T-helper 22 cell (primary cell): ENCODE measurements around the gene MEGF8.

Source experiments
- DNase-seq: peaks from one replicate; pipeline ENCODE4 v3.0.0-alpha.2; 2020; ENCODE audit warnings: low read depth

Gene MEGF8

GRCh38 chr19:42306646-42307045 lies 18.8 kb upstream of the MEGF8 start:
- no peak for DNase-seq

- DNase-seq = no peak
Observed at GRCh38 chr19:42309686-42310085, 15.7 kb upstream of the MEGF8 start.

GRCh38 chr19:42311657-42312056 lies 13.8 kb upstream of the MEGF8 start:
- no peak for DNase-seq

- DNase-seq = no peak
Observed at GRCh38 chr19:42312370-42312769, 13.1 kb upstream of the MEGF8 start.

GRCh38 chr19:42313096-42313839 lies 12.2 kb upstream of the MEGF8 start, which contains the start of gene TMEM145:
Gene TMEM145 (plus strand): TSS chr19:42313309. CDS start chr19:42313377, 68 bp downstream.
- no peak for DNase-seq

- no peak for DNase-seq
Observed at GRCh38 chr19:42313840-42314755, 11.3 kb upstream of the MEGF8 start.

GRCh38 chr19:42315024-42315423 lies 10.4 kb upstream of the MEGF8 start:
- DNase-seq = no peak

- DNase-seq = no peak
Observed at GRCh38 chr19:42316223-42317211, 8.9 kb upstream of the MEGF8 start.

- no peak for DNase-seq
Observed at GRCh38 chr19:42317535-42317934, 7.9 kb upstream of the MEGF8 start.

GRCh38 chr19:42322305-42322704 lies 3.1 kb upstream of the MEGF8 start:
- DNase-seq = no peak

- DNase-seq = no peak
Observed at GRCh38 chr19:42323473-42323851, 2.0 kb upstream of the MEGF8 start.

GRCh38 chr19:42323852-42324654 lies 1.4 kb upstream of the MEGF8 start:
- DNase-seq = no peak

- no peak for DNase-seq
Observed at GRCh38 chr19:42324655-42325307, 654 bp upstream of the MEGF8 start.

GRCh38 chr19:42325896-42326771 lies 699 bp downstream of the MEGF8 start:
- DNase-seq = no peak

GRCh38 chr19:42326969-42327368 lies 1.5 kb downstream of the MEGF8 start:
- DNase-seq = no peak

GRCh38 chr19:42327381-42327780 lies 1.9 kb downstream of the MEGF8 start:
- no peak for DNase-seq

- no peak for DNase-seq
Observed at GRCh38 chr19:42328106-42328505, 2.7 kb downstream of the MEGF8 start.

GRCh38 chr19:42328854-42329253 lies 3.4 kb downstream of the MEGF8 start:
- DNase-seq = no peak

- DNase-seq = no peak
Observed at GRCh38 chr19:42330241-42330711, 4.8 kb downstream of the MEGF8 start.
